WTC11 (cell line): ENCODE data around the gene SAMD4A. TPM values are rescaled to one million over a fixed set of nuclear protein-coding genes. Genes with fewer than 3 reads are reported as not detected.

Experiments used
- ATAC-seq: fragments of 200-7000 bp; cut with Tn5 transposase; 2 replicates; pipeline ENCODE4 v1.10.0; 2021; ENCODE audit warnings: mild to moderate bottlenecking, moderate library complexity
- CTCF ChIA-PET: fragments of 300-600 bp; sonication (Branson Sonifier 250); formaldehyde crosslinking; loops from one replicate; lab custom pipeline; 2021; ENCODE audit warnings: antibody characterized with exemption; lab: Charles Lee
- POLR2A ChIA-PET: fragments of 350-600 bp; sonication (Branson Sonifier 250); formaldehyde crosslinking; loops from one replicate; lab custom pipeline; 2021; ENCODE audit warnings: antibody characterized with exemption; lab: Charles Lee
- DNase-seq: peaks from one replicate; pipeline ENCODE4 v3.0.0; 2021; ENCODE audit warnings: low spot score
- H3K27ac Mint-ChIP-seq: 2 replicates; pipeline ENCODE4 v1.8.0; 2021; ENCODE audit warnings: mixed read lengths
- H3K27me3 Mint-ChIP-seq: 2 replicates; pipeline ENCODE4 v1.8.0; 2021; ENCODE audit warnings: low read depth, mild to moderate bottlenecking, moderate library complexity, mixed read lengths
- H3K36me3 Mint-ChIP-seq: 2 replicates; pipeline ENCODE4 v1.8.0; 2021; ENCODE audit warnings: mixed read lengths
- H3K4me1 Mint-ChIP-seq: 2 replicates; pipeline ENCODE4 v1.8.0; 2022; ENCODE audit warnings: mixed read lengths
- H3K4me3 Mint-ChIP-seq: 2 replicates; pipeline ENCODE4 v1.8.0; 2021; ENCODE audit warnings: mild to moderate bottlenecking, moderate library complexity, mixed read lengths
- H3K9me3 Mint-ChIP-seq: 2 replicates; pipeline ENCODE4 v1.8.0; 2021; ENCODE audit warnings: mixed read lengths
- CBFB ChIP-seq: sonication (generic); formaldehyde crosslinking; IDR thresholded peaks from 2 replicates; pipeline ENCODE4 v1.8.1; 2022; ENCODE audit warnings: mild to moderate bottlenecking, low read depth, missing genetic modification reagents
- E2F5 ChIP-seq: sonication (generic); formaldehyde crosslinking; IDR thresholded peaks from 2 replicates; pipeline ENCODE4 v1.8.1; 2022; ENCODE audit warnings: mild to moderate bottlenecking, moderate library complexity, missing genetic modification reagents
- ELF4 ChIP-seq: sonication (generic); formaldehyde crosslinking; IDR thresholded peaks from 2 replicates; pipeline ENCODE4 v1.8.1; 2022; ENCODE audit warnings: low read depth, mild to moderate bottlenecking, moderate library complexity, missing genetic modification reagents
- EMX1 ChIP-seq: fragments of 250-450 bp; sonication (Bioruptor Pico); IDR thresholded peaks from 2 replicates; pipeline ENCODE4 v1.8.0; 2021; ENCODE audit warnings: mild to moderate bottlenecking
- ESRRA ChIP-seq: sonication (generic); formaldehyde crosslinking; IDR thresholded peaks from 2 replicates; pipeline ENCODE4 v1.8.1; 2022; ENCODE audit warnings: mild to moderate bottlenecking, missing genetic modification reagents, borderline replicate concordance
- FOXK1 ChIP-seq: sonication (generic); formaldehyde crosslinking; IDR thresholded peaks from 2 replicates; pipeline ENCODE4 v1.8.0; 2022; ENCODE audit warnings: mild to moderate bottlenecking, moderate library complexity, missing genetic modification reagents
- GABPB1 ChIP-seq: sonication (generic); formaldehyde crosslinking; IDR thresholded peaks from 2 replicates; pipeline ENCODE4 v1.8.1; 2023; ENCODE audit warnings: mild to moderate bottlenecking, missing genetic modification reagents
- IRF1 ChIP-seq: sonication (generic); formaldehyde crosslinking; IDR thresholded peaks from 2 replicates; pipeline ENCODE4 v1.8.0; 2023; ENCODE audit warnings: missing genetic modification reagents
- IRF2 ChIP-seq: sonication (generic); formaldehyde crosslinking; IDR thresholded peaks from 2 replicates; pipeline ENCODE4 v1.8.0; 2022; ENCODE audit warnings: low read depth, missing genetic modification reagents, borderline replicate concordance
- JUN ChIP-seq: sonication (generic); formaldehyde crosslinking; IDR thresholded peaks from 2 replicates; pipeline ENCODE4 v1.8.0; 2023; ENCODE audit warnings: mild to moderate bottlenecking, missing genetic modification reagents
- NFATC4 ChIP-seq: fragments of 250-450 bp; sonication (Bioruptor Pico); IDR thresholded peaks from 2 replicates; pipeline ENCODE4 v1.9.0; 2021; ENCODE audit warnings: mild to moderate bottlenecking
- OVOL2 ChIP-seq: fragments of 250-450 bp; sonication (Bioruptor Pico); IDR thresholded peaks from 2 replicates; pipeline ENCODE4 v1.9.0; 2021; ENCODE audit warnings: mild to moderate bottlenecking, borderline replicate concordance
- TEAD1 ChIP-seq: sonication (generic); formaldehyde crosslinking; IDR thresholded peaks from 2 replicates; pipeline ENCODE4 v1.8.0; 2022; ENCODE audit warnings: mild to moderate bottlenecking, missing genetic modification reagents
- TEAD4 ChIP-seq: sonication (generic); formaldehyde crosslinking; IDR thresholded peaks from 2 replicates; pipeline ENCODE4 v1.8.0; 2022; ENCODE audit warnings: mild to moderate bottlenecking, missing genetic modification reagents
- ZMAT4 ChIP-seq: fragments of 250-450 bp; sonication (Bioruptor Pico); IDR thresholded peaks from 2 replicates; pipeline ENCODE4 v1.9.0; 2021; ENCODE audit warnings: mild to moderate bottlenecking
- ZNF138 ChIP-seq: sonication (generic); formaldehyde crosslinking; conservative IDR thresholded peaks from 2 replicates; pipeline ENCODE4 v1.8.1; 2022; ENCODE audit warnings: mild to moderate bottlenecking, moderate library complexity, missing genetic modification reagents
- ZNF219 ChIP-seq: sonication (generic); formaldehyde crosslinking; IDR thresholded peaks from 2 replicates; pipeline ENCODE4 v1.8.0; 2023; ENCODE audit warnings: missing genetic modification reagents, mild to moderate bottlenecking, borderline replicate concordance
- ZNF317 ChIP-seq: sonication (generic); formaldehyde crosslinking; IDR thresholded peaks from 2 replicates; pipeline ENCODE4 v1.8.1; 2023; ENCODE audit warnings: low read depth, mild to moderate bottlenecking, moderate library complexity, missing genetic modification reagents, borderline replicate concordance
- ZNF396 ChIP-seq: fragments of 250-450 bp; sonication (Bioruptor Pico); IDR thresholded peaks from 2 replicates; pipeline ENCODE4 v1.8.0; 2021; ENCODE audit warnings: mild to moderate bottlenecking, moderate library complexity, borderline replicate concordance
- total RNA-seq: library from RNA; stranded (reverse); gene quantifications from 3 replicates; pipeline ENCODE4 v1.2.3, GENCODE V29; 2021
- TF ChIP-seq, protein P1 (sequence below): fragments of 250-450 bp; sonication (Bioruptor Pico); IDR thresholded peaks from 2 replicates; pipeline ENCODE4 v1.9.0; 2021; ENCODE audit warnings: mild to moderate bottlenecking

Gene SAMD4A
- total RNA-seq, 1 experiment from 2014 or later: 6.0 TPM

- TF ChIP-seq, protein P1, sequence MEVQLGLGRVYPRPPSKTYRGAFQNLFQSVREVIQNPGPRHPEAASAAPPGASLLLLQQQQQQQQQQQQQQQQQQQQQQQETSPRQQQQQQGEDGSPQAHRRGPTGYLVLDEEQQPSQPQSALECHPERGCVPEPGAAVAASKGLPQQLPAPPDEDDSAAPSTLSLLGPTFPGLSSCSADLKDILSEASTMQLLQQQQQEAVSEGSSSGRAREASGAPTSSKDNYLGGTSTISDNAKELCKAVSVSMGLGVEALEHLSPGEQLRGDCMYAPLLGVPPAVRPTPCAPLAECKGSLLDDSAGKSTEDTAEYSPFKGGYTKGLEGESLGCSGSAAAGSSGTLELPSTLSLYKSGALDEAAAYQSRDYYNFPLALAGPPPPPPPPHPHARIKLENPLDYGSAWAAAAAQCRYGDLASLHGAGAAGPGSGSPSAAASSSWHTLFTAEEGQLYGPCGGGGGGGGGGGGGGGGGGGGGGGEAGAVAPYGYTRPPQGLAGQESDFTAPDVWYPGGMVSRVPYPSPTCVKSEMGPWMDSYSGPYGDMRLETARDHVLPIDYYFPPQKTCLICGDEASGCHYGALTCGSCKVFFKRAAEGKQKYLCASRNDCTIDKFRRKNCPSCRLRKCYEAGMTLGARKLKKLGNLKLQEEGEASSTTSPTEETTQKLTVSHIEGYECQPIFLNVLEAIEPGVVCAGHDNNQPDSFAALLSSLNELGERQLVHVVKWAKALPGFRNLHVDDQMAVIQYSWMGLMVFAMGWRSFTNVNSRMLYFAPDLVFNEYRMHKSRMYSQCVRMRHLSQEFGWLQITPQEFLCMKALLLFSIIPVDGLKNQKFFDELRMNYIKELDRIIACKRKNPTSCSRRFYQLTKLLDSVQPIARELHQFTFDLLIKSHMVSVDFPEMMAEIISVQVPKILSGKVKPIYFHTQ (CRISPR knock-in tag): no peak
These were observed 33.2 kb downstream of the SAMD4A start (continued) for GRCh38 chr14:54599966-54600716.

DNA sequence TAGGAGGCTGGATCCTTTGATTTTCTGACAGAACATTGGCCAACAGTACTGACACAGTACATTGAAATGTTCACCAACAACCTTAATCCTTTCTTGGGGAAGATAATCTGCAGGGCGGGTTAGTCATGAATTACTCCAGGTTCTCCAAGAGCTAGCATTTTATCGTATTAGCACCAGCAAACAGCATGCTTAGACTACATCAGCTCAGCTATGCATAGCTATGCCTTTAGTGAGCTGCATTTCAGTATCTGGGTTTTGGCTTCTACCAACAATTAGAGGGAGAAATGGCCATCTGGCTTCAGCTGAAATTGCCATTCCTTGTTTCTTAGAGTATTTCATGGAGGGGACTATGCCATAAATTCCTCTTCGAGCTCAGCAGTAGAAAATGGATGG, 33.8 kb downstream of the SAMD4A start:
- Mint-ChIP-seq H3K27ac (no peak overlapping the region), H3K36me3 (no peaks in the 10 kb centered on the region), H3K27me3 (no peaks in the 10 kb centered on the region)
- POLR2A ChIA-PET: no interaction called here
- DNase-seq: no peak
- no peak for TF ChIP-seq CBFB (CRISPR knock-in tag)
- no peak for TF ChIP-seq ZMAT4 (CRISPR knock-in tag)
- no peak for TF ChIP-seq ZNF396 (CRISPR knock-in tag)
- no peak for TF ChIP-seq TEAD4 (CRISPR knock-in tag)
- TF ChIP-seq ESRRA (CRISPR knock-in tag): no peak
- TF ChIP-seq JUN (CRISPR knock-in tag): no peak
- TF ChIP-seq E2F5 (CRISPR knock-in tag): no peak
- no peak for TF ChIP-seq ZNF317 (CRISPR knock-in tag)
- TF ChIP-seq ELF4 (CRISPR knock-in tag): no peak
- no peak for TF ChIP-seq NFATC4 (CRISPR knock-in tag)
- no peak for TF ChIP-seq TEAD1 (CRISPR knock-in tag)
- TF ChIP-seq, all 79 proteins: peak for 0
- ATAC-seq: no peak
- Mint-ChIP-seq H3K4me3 (no peak overlapping the region), H3K4me1 (peaks cover 6% of the 10 kb centered on the region; the same call in 1 of the 2 replicates), H3K9me3 (no peaks in the 10 kb centered on the region)
- CTCF ChIA-PET: interaction anchor here (0.7 to 1.4 kb wide), 2 partner anchors 10 to 42 kb away, joined by 3 to 5 read pairs; no protein-coding TSS in a partner anchor

DNA sequence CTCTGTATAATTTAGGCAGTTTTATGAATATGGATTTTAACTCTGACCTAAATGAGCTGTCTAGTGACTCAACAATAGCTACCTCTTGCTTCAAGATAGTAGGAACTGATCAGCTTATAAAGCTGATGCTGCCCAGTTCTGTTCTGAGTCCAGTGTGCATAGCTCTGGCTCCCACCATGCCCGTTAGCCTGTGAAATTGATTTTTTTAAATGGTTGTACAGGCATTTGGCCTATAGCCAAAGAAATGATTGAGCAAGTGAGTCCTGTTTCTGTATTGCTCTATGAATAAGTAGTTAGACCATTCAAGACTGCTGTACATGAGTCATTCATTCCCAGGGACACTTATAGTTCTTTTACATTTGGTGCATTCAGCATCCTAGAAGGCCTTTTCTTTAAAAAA, 36.4 kb downstream of the SAMD4A start:
- Mint-ChIP-seq H3K27me3 (no peaks in the 10 kb centered on the region), H3K36me3 (no peaks in the 10 kb centered on the region), H3K4me1 (peaks cover 10% of the 10 kb centered on the region; the same call in 1 of the 2 replicates), H3K9me3 (peaks cover under 1% of the 10 kb centered on the region; the same call in 1 of the 2 replicates), H3K27ac (no peak overlapping the region), H3K4me3 (no peak overlapping the region)
- ChIA-PET CTCF (interaction anchor here (1.2 kb wide), 1 partner anchor 31 kb away, joined by 3 read pairs; no protein-coding TSS in a partner anchor), POLR2A (interaction anchor here (0.5 kb wide), 1 partner anchor 114 kb away, joined by 5 read pairs; no protein-coding TSS in a partner anchor)
- ATAC-seq (no peak), DNase-seq (no peak)
- TF ChIP-seq OVOL2 (no peak), EMX1 (CRISPR knock-in tag) (no peak), NFATC4 (CRISPR knock-in tag) (no peak), GABPB1 (CRISPR knock-in tag) (no peak), ZNF138 (CRISPR knock-in tag) (no peak), IRF2 (no peak), FOXK1 (no peak), IRF1 (CRISPR knock-in tag) (no peak), ZNF219 (CRISPR knock-in tag) (no peak)
- TF ChIP-seq, protein P1 (CRISPR knock-in tag): no peak
